BE2C (cell line): Measurements from ENCODE around the gene TSPAN31.
A peak's percentile ranks its signal among the peaks of the same experiment; 100 is the strongest.

Source experiments
- DNase-seq: peaks from one replicate; pipeline ENCODE4 v3.0.0-alpha.2; 2020
- H3K27me3 ChIP-seq: fragments of 250-450 bp; sonication (Bioruptor Pico); 2 replicates; pipeline ENCODE4 v1.5.1; 2020; ENCODE audit warnings: mild to moderate bottlenecking
- H3K36me3 ChIP-seq: fragments of 250-450 bp; sonication (Bioruptor Pico); 2 replicates; pipeline ENCODE4 v1.5.1; 2020; ENCODE audit warnings: mild to moderate bottlenecking
- H3K4me1 ChIP-seq: fragments of 250-450 bp; sonication (Bioruptor Pico); 2 replicates; pipeline ENCODE4 v1.5.1; 2020
- H3K4me3 ChIP-seq: 2 replicates; pipeline ENCODE4 v1.5.1; 2011; ENCODE audit warnings: low read depth, low read length
- H3K9me3 ChIP-seq: fragments of 250-450 bp; sonication (Bioruptor Pico); 2 replicates; pipeline ENCODE4 v1.5.1; 2020
- TF ChIP-seq, protein P1 (sequence below): IDR thresholded peaks from 2 replicates; pipeline ENCODE4 v1.5.1; 2012; ENCODE audit warnings: mild to moderate bottlenecking, low read depth, low read length

The TSPAN31 gene

GRCh38 chr12:57750561-57751431 lies 6.0 kb downstream of the TSPAN31 start:
- TF ChIP-seq, protein P1, sequence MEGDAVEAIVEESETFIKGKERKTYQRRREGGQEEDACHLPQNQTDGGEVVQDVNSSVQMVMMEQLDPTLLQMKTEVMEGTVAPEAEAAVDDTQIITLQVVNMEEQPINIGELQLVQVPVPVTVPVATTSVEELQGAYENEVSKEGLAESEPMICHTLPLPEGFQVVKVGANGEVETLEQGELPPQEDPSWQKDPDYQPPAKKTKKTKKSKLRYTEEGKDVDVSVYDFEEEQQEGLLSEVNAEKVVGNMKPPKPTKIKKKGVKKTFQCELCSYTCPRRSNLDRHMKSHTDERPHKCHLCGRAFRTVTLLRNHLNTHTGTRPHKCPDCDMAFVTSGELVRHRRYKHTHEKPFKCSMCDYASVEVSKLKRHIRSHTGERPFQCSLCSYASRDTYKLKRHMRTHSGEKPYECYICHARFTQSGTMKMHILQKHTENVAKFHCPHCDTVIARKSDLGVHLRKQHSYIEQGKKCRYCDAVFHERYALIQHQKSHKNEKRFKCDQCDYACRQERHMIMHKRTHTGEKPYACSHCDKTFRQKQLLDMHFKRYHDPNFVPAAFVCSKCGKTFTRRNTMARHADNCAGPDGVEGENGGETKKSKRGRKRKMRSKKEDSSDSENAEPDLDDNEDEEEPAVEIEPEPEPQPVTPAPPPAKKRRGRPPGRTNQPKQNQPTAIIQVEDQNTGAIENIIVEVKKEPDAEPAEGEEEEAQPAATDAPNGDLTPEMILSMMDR, result no peak
- Histone ChIP-seq H3K4me3 (peak overlapping the region; percentile 92), H3K36me3 (peaks cover 48% of the 10 kb centered on the region), H3K9me3 (no peaks in the 10 kb centered on the region), H3K27me3 (peaks cover 3% of the 10 kb centered on the region), H3K4me1 (peaks cover 4% of the 10 kb centered on the region; the same call in 1 of the 2 replicates)
- no peak for DNase-seq

GRCh38 chr12:57751432-57751787 lies 6.6 kb downstream of the TSPAN31 start:
- no peak for DNase-seq
- Histone ChIP-seq H3K36me3 (peaks cover 44% of the 10 kb centered on the region), H3K4me1 (peaks cover 4% of the 10 kb centered on the region; the same call in 1 of the 2 replicates), H3K4me3 (peak overlapping the region; percentile 92), H3K27me3 (peaks cover 10% of the 10 kb centered on the region), H3K9me3 (no peaks in the 10 kb centered on the region)
- TF ChIP-seq, protein P1, result no peak

- H3K27me3 ChIP-seq, result peaks cover 11% of the 10 kb centered on the region
- H3K4me1 ChIP-seq, result peaks cover 4% of the 10 kb centered on the region; the same call in 1 of the 2 replicates
- no peaks in the 10 kb centered on the region for H3K9me3 ChIP-seq
- peak within 1 kb of the TSS; percentile 92 for H3K4me3 ChIP-seq
- TF ChIP-seq, protein P1, result no peak
- peak; percentile 100 for DNase-seq
- peaks cover 40% of the 10 kb centered on the region for H3K36me3 ChIP-seq
Measured at GRCh38 chr12:57751788-57752667, 7.2 kb downstream of the TSPAN31 start, which contains the start of gene CDK4. CDK4 (minus strand) TSS chr12:57752310; CDS start chr12:57751717, 593 bp downstream.

DNA sequence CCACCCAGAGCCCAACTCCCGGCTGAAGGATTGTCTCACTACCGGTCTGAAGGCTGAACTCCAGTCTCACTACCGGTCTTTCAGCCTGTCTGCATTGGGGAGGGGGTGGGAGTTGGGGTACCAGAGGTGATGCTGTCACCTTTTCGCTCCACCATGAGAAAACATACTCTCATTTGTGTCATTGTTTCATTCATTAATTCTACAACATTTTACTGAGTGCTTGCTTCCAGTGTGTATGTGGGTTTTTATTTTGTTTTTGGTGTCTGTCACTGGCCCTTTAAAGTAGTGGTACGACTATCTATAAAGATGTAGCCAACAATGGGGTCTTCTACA lies 7.8 kb downstream of the TSPAN31 start:
- peaks cover 4% of the 10 kb centered on the region; the same call in 1 of the 2 replicates for H3K4me1 ChIP-seq
- peak overlapping the region; percentile 50 for H3K4me3 ChIP-seq
- peaks cover 34% of the 10 kb centered on the region for H3K36me3 ChIP-seq
- no peak for DNase-seq
- TF ChIP-seq, protein P1, result no peak
- H3K27me3 ChIP-seq, result peaks cover 11% of the 10 kb centered on the region
- H3K9me3 ChIP-seq, result no peaks in the 10 kb centered on the region

DNA sequence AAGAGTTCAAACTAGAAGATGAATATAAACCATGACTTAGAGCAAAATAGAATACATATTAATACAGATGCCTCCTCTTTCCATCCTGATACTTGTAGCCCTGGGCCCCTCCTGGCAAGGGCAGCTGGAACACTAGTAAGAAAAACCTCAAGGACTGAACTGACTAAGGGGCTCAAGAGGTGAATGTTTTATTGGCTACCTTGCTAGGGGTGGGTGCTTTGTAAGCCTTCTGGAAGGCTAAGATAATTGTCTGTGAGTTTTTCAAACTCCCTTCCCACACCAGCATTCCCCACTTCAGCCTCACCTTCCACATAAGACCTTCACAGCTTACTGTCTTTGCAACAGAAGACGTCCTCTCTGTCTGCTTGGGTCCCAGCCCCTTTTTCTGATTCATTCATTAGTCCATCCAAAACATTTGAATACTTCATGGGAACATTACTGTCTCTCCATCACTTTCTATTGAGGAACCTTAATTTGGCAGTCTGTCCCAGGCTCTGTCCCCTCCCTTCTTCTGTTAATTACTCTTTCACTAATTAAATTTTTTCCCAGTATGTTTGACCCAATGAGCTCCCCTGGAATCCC lies 9.0 kb downstream of the TSPAN31 start:
- Histone ChIP-seq H3K9me3 (no peaks in the 10 kb centered on the region), H3K27me3 (peaks cover 11% of the 10 kb centered on the region), H3K4me3 (no peak overlapping the region; the same call in 1 of the 2 replicates), H3K4me1 (peaks cover 4% of the 10 kb centered on the region; the same call in 1 of the 2 replicates), H3K36me3 (peaks cover 23% of the 10 kb centered on the region)
- TF ChIP-seq, protein P1, result no peak
- DNase-seq, result no peak
